VCaP (cell line): ENCODE data around the gene SEMA3A.

Experiments
- H3K27ac ChIP-seq: fragments of 450-650 bp; 2 replicates; pipeline ENCODE4 v1.5.1; 2017
- TF ChIP-seq, protein P1 (sequence below): fragments of 450-650 bp; conservative IDR thresholded peaks from 2 replicates; pipeline ENCODE4 v1.5.1; 2017; ENCODE audit warnings: mild to moderate bottlenecking, moderate library complexity

SEMA3A gene

DNA sequence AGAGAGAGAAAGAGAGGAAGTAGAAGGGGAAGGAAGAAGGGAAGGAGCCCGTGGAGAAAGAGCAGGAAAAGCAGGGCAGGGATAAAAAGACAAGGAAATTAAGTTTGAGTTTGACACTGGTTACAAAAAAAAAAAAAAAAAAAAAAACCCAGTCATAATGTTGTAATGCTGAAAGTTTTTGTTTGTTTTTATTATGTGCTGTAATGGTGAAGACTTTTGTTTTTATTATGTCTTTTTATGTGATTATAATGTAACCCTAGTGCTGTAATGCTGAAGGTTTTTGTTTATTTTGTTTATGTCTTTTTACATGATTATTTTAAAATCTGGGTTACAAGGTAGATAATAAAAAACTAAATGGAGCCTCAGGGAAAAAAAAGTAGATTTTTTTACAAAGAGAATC, 184.8 kb downstream of the SEMA3A start:
- TF ChIP-seq, protein P1, sequence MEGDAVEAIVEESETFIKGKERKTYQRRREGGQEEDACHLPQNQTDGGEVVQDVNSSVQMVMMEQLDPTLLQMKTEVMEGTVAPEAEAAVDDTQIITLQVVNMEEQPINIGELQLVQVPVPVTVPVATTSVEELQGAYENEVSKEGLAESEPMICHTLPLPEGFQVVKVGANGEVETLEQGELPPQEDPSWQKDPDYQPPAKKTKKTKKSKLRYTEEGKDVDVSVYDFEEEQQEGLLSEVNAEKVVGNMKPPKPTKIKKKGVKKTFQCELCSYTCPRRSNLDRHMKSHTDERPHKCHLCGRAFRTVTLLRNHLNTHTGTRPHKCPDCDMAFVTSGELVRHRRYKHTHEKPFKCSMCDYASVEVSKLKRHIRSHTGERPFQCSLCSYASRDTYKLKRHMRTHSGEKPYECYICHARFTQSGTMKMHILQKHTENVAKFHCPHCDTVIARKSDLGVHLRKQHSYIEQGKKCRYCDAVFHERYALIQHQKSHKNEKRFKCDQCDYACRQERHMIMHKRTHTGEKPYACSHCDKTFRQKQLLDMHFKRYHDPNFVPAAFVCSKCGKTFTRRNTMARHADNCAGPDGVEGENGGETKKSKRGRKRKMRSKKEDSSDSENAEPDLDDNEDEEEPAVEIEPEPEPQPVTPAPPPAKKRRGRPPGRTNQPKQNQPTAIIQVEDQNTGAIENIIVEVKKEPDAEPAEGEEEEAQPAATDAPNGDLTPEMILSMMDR = no peak

DNA sequence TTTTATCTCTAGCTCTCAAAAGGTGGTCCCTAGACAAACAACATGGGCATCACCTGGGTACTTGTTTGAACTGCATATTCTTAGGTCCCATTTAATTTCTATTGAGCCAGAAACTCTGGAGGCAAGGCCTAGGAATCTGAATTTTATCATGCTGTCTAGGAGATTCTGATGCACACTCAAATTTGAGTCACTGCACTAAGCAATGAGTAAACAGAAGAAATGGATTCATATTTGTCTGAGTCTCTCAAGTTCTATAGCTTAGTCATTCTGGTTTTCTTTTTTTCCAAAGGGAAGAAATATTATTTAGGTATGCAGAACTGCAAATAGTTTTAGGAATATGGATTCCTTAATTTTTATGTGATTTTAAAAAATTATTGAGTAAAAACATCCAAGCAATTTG, 185.5 kb downstream of the SEMA3A start:
- no peak overlapping the region for H3K27ac ChIP-seq
- TF ChIP-seq, protein P1 = no peak

More for the DNA sequence above, 184.8 kb downstream of the SEMA3A start:
- no peak overlapping the region for H3K27ac ChIP-seq

DNA sequence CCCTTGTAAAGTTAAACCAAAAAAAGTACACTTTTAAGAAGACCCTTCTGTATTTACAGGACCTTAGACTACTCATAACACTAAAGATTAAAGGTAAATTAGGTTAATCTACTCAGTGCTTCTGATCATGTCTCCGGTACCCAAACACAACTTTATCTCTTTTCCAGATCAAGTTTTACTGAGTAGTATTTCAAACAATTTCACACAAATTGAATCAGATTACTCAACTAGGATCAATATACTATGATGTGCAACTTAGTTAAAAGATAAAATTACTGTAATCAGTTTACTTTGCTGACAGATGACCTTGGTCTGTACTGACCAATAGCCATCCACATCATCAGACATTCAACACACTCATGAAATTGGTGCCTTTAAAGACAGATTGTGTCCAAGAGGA, 191.4 kb downstream of the SEMA3A start:
- no peak overlapping the region for H3K27ac ChIP-seq
- TF ChIP-seq, protein P1 = no peak

DNA sequence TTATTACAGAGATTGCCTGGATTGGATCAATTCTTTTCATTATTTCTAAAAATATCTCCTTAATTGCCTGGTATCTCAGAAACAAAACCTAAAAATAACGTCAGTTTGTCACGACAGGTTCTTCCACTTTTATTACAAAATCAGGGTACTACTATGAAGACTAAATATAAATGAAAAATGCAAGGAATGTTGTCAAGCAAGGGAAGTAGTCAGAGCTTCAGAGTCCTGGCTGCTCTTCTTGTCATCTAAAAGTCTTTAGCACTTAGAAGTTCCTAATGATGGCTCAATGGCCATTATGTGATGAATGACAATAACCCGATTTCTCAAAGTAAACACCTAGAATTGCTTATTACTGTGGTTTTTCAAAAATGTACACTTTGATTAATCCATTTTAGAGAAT, 192.2 kb downstream of the SEMA3A start:
- no peak overlapping the region for H3K27ac ChIP-seq

DNA sequence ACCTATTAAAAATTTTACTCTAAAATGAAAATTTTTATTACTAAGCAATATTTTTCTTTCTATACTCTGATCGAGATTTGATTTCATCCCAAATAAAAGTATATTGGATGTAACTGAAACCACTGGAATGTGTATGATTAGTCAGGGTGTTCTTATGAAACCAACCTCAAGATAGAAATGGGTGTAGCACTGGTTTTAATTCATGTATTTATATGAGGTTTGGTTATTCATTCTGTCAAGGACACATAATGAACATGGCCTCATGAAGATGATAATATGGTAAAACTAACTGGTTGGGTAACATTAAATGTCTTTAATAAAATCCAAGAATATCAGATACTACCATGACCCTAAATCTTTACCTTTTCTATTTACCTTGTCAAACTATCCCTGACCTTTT, 197.7 kb downstream of the SEMA3A start:
- TF ChIP-seq, protein P1 = no peak
- H3K27ac ChIP-seq = no peak overlapping the region

More for the DNA sequence above, 192.2 kb downstream of the SEMA3A start:
- TF ChIP-seq, protein P1 = no peak

DNA sequence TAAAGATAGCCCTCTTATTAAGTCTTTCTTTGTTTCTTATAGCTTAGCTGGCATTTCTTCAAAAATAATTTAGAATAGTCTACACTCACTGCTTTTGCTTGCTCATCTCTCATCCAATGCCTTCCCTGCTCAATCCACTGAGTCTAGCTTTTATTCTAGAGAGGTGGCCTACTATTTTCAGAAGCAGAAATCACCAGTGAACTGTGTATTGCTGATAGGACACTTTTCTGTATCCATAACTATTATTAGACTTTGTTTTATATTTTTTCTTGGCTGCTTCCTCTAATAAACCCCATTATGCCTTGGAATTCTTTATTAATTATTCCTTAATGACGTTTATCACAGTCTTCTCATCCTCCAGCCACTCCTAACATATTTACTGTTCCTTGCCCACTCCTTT, 206.8 kb downstream of the SEMA3A start:
- TF ChIP-seq, protein P1 = no peak
- H3K27ac ChIP-seq = no peak overlapping the region

DNA sequence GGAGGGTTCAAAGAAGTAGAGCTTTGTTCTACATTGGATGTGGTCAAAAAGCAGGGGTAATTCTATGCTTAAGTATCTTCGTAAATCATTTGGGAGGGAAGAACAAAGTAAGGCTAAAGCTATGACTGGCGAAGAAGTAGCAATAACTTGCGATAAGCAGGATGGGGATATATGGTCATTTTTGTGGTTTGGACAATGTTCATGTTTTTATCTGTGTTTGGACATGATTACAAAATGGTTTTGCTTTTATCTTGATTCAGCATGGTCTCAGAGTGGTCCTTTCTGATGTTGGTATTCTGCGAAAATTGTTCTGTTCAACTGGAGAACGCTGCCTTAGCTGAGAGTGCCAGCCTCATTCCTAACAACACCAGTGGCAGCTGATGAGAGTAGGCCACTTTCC, 208.8 kb downstream of the SEMA3A start:
- TF ChIP-seq, protein P1 = no peak
- H3K27ac ChIP-seq = no peak overlapping the region

DNA sequence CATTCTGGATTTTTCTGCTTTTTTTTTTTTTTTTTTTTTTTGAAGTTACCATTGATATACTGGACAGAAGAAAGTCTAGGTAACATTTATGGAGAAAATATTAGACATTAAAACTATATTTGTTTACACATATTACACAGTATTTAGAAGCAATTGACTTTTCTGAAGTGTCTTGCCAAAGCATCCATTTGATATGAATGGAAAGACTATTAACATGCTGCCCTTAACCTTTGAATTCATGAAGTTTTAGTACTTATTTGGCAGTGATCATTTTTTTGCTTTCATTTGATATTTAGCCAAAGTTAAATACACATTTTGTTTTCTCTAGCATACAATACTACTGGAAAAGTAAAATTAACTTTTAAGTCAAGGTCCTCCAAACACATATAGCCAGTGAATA, 210.0 kb downstream of the SEMA3A start:
- TF ChIP-seq, protein P1 = no peak
- H3K27ac ChIP-seq = no peak overlapping the region
